Ishikawa (cell line): ENCODE data around the gene IFI30.

Source experiments
- REST ChIP-seq: IDR thresholded peaks from 2 replicates; pipeline ENCODE4 v1.6.1; 2012; ENCODE audit warnings: low read depth, mild to moderate bottlenecking
- TF ChIP-seq, protein P1 (sequence below): IDR thresholded peaks from 2 replicates; pipeline ENCODE4 v1.6.1; 2012
- TF ChIP-seq, protein P2 (sequence below): IDR thresholded peaks from 2 replicates; pipeline ENCODE4 v1.6.1; 2012

DNA sequence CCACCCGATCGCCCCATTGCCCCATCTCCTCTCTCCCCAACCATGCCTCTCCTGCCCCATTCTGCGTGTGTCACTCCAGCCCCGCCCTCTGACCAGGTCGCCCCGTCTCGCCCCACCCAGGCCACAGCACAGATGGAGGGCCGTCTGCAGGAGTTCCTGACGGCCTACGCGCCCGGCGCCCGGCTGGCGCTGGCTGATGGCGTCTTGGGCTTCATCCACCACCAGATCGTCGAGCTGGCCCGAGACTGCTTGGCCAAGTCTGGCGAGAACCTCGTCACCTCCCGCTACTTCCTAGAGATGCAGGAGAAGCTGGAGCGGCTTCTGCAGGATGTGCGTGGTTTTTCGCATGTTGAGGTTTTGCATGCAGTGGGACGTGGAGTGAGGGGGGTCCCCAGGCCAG, 49.8 kb upstream of the IFI30 start:
- TF ChIP-seq, protein P1, sequence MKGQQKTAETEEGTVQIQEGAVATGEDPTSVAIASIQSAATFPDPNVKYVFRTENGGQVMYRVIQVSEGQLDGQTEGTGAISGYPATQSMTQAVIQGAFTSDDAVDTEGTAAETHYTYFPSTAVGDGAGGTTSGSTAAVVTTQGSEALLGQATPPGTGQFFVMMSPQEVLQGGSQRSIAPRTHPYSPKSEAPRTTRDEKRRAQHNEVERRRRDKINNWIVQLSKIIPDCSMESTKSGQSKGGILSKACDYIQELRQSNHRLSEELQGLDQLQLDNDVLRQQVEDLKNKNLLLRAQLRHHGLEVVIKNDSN = no peak
- TF ChIP-seq, protein P2, sequence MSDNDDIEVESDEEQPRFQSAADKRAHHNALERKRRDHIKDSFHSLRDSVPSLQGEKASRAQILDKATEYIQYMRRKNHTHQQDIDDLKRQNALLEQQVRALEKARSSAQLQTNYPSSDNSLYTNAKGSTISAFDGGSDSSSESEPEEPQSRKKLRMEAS = no peak
- TF ChIP-seq REST = no peak
